GM23248 (cell line): ENCODE data around the gene MAP1B. TPM values are rescaled to one million over a fixed set of nuclear protein-coding genes. Genes with fewer than 3 reads are reported as not detected.

Experiments used
- DNase-seq: peaks from one replicate; pipeline ENCODE4 v3.0.0-alpha.2; 2015
- H2AFZ ChIP-seq: fragments of 200-600 bp; sonication (generic); 2 replicates; pipeline ENCODE4 v1.6.1; 2016; ENCODE audit warnings: antibody characterized with exemption
- H3F3A ChIP-seq: fragments of 200-600 bp; sonication (generic); 2 replicates; pipeline ENCODE4 v1.6.1; 2016; ENCODE audit warnings: mild to moderate bottlenecking, antibody characterized with exemption, mixed run types; ENCODE audit not compliant: insufficient read depth
- H3K27ac ChIP-seq: fragments of 200-600 bp; sonication (generic); 2 replicates; pipeline ENCODE4 v1.5.1; 2016; ENCODE audit warnings: mild to moderate bottlenecking
- H3K27me3 ChIP-seq: fragments of 200-600 bp; sonication (generic); replicated peaks from 2 replicates; pipeline ENCODE4 v1.6.1; 2016; ENCODE audit warnings: mild to moderate bottlenecking; ENCODE audit not compliant: insufficient read depth
- H3K36me3 ChIP-seq: fragments of 200-600 bp; sonication (generic); 2 replicates; pipeline ENCODE4 v1.6.1; 2016; ENCODE audit warnings: low read depth, mild to moderate bottlenecking
- H3K4me1 ChIP-seq: fragments of 200-600 bp; sonication (generic); 2 replicates; pipeline ENCODE4 v1.6.1; 2016; ENCODE audit warnings: mild to moderate bottlenecking; ENCODE audit not compliant: insufficient read depth
- H3K4me2 ChIP-seq: fragments of 200-600 bp; sonication (generic); one replicate; pipeline ENCODE4 v1.6.1; 2016; ENCODE audit warnings: mild to moderate bottlenecking; ENCODE audit not compliant: unreplicated experiment
- H3K4me3 ChIP-seq: fragments of 200-600 bp; sonication (generic); 2 replicates; pipeline ENCODE4 v1.5.1; 2016; ENCODE audit warnings: mild to moderate bottlenecking
- H3K79me2 ChIP-seq: fragments of 200-600 bp; sonication (generic); 2 replicates; pipeline ENCODE4 v1.6.1; 2016; ENCODE audit warnings: mild to moderate bottlenecking; ENCODE audit not compliant: insufficient read depth
- H3K9ac ChIP-seq: fragments of 200-600 bp; sonication (generic); 2 replicates; pipeline ENCODE4 v1.6.1; 2016; ENCODE audit warnings: mild to moderate bottlenecking
- H3K9me2 ChIP-seq: fragments of 200-600 bp; sonication (generic); 2 replicates; pipeline ENCODE4 v1.6.1; 2016; ENCODE audit warnings: mixed run types, mild to moderate bottlenecking, moderate library complexity; ENCODE audit not compliant: insufficient read depth
- H3K9me3 ChIP-seq: fragments of 200-600 bp; sonication (generic); one replicate; pipeline ENCODE4 v1.6.1; 2017; ENCODE audit warnings: low read depth
- H4K20me1 ChIP-seq: fragments of 200-600 bp; sonication (generic); 2 replicates; pipeline ENCODE4 v1.6.0; 2016; ENCODE audit not compliant: insufficient read depth
- EZH2 ChIP-seq: fragments of 200-600 bp; sonication (generic); IDR thresholded peaks from 2 replicates; pipeline ENCODE4 v1.6.1; 2018; ENCODE audit warnings: antibody characterized with exemption, mild to moderate bottlenecking; ENCODE audit not compliant: insufficient read depth, poor library complexity, severe bottlenecking
- EZH2phosphoT487 ChIP-seq: fragments of 200-600 bp; sonication (generic); IDR thresholded peaks from 2 replicates; pipeline ENCODE4 v1.6.1; 2018; ENCODE audit warnings: antibody characterized with exemption, moderate library complexity, mild to moderate bottlenecking, low read depth; ENCODE audit not compliant: insufficient read depth
- WGBS, 2 experiments: methylation state at CpG; one replicate each; pipeline ENCODE4 v1.1.6; 2015 to 2017; ENCODE audit warnings: low lambda C conversion rate in 2 of 2, low coverage in 1 of 2; ENCODE audit errors: missing lambda C conversion rate in 2 of 2; 5-methylcytosine and 5-hydroxymethylcytosine counted together
- in situ Hi-C: fragments of 300-500 bp; cut with MboI; formaldehyde crosslinking; loops from 2 replicates; pipeline ENCODE4 v1.15.0; 2020
- polyA plus RNA-seq: library from polyadenylated mRNA; unstranded; fragments of >200 nt; fragmentation: Nextera tagmentation; extraction: Ambion mirVana; gene quantifications from 2 replicates; pipeline ENCODE4 v1.2.1, GENCODE V29; 2016
- total RNA-seq: library from RNA; depleted of rRNA; stranded (reverse); fragments of >200 nt; shearing (Covaris generic); gene quantifications from 2 replicates; pipeline ENCODE4 v1.2.3, GENCODE V29; 2014

MAP1B gene
- total and polyA plus RNA-seq, 2 experiments from 2014 or later = 149 to 267 TPM

- WGBS, 2 experiments = 86 to 89% methylated on average over 5 of the region's 5 CpGs
These were observed 131.6 kb downstream of the MAP1B start for GRCh38 chr5:72238712-72239445.

GRCh38 chr5:72241346-72242003, 134.2 kb downstream of the MAP1B start:
- peaks cover 15% of the 10 kb centered on the region; the same call in 1 of the 2 replicates for H3F3A ChIP-seq
- H3K4me1 ChIP-seq = peaks cover 30% of the 10 kb centered on the region
- H3K9me2 ChIP-seq = no peaks in the 10 kb centered on the region
- H4K20me1 ChIP-seq = no peaks in the 10 kb centered on the region
- no peaks in the 10 kb centered on the region for H3K27me3 ChIP-seq
- TF ChIP-seq EZH2phosphoT487 (no peak), EZH2 (no peak)
- H3K4me2 ChIP-seq = no peak overlapping the region
- H3K9me3 ChIP-seq = no peaks in the 10 kb centered on the region
- in situ Hi-C loops = no loop called here
- no peak for DNase-seq
- WGBS, 2 experiments = 91 to 94% methylated on average over 5 of the region's 5 CpGs
- H2AFZ ChIP-seq = no peak overlapping the region
- H3K79me2 ChIP-seq = peaks cover 43% of the 10 kb centered on the region
- no peak overlapping the region for H3K9ac ChIP-seq
- no peak overlapping the region for H3K27ac ChIP-seq
- no peak overlapping the region for H3K4me3 ChIP-seq
- H3K36me3 ChIP-seq = no peaks in the 10 kb centered on the region

More at GRCh38 chr5:72238712-72239445, 131.6 kb downstream of the MAP1B start:
- Histone ChIP-seq H2AFZ (no peak overlapping the region), H3K27ac (no peak overlapping the region), H3K4me3 (no peak overlapping the region), H3F3A (peaks cover 23% of the 10 kb centered on the region), H3K9ac (no peak overlapping the region), H4K20me1 (no peaks in the 10 kb centered on the region), H3K79me2 (peaks cover 33% of the 10 kb centered on the region), H3K9me2 (no peaks in the 10 kb centered on the region), H3K4me1 (peaks cover 28% of the 10 kb centered on the region), H3K36me3 (no peaks in the 10 kb centered on the region), H3K4me2 (no peak overlapping the region), H3K9me3 (no peaks in the 10 kb centered on the region), H3K27me3 (no peaks in the 10 kb centered on the region)
- in situ Hi-C loops = no loop called here
- TF ChIP-seq EZH2 = no peak
- DNase-seq = no peak

GRCh38 chr5:72242796-72243475, 135.7 kb downstream of the MAP1B start:
- 90 to 93% methylated on average over 7 of the region's 7 CpGs for WGBS, 2 experiments
- Histone ChIP-seq H3K9me2 (no peaks in the 10 kb centered on the region), H3K4me3 (no peak overlapping the region), H3F3A (peaks cover 23% of the 10 kb centered on the region), H3K9me3 (no peaks in the 10 kb centered on the region), H3K4me2 (no peak overlapping the region), H3K27ac (no peak overlapping the region), H4K20me1 (no peaks in the 10 kb centered on the region), H3K36me3 (no peaks in the 10 kb centered on the region), H3K4me1 (peaks cover 43% of the 10 kb centered on the region), H3K27me3 (no peaks in the 10 kb centered on the region), H2AFZ (no peak overlapping the region), H3K9ac (no peak overlapping the region), H3K79me2 (peaks cover 47% of the 10 kb centered on the region)
- TF ChIP-seq EZH2 (no peak), EZH2phosphoT487 (no peak)
- in situ Hi-C loops = no loop called here
- no peak for DNase-seq

GRCh38 chr5:72243706-72244105, 136.4 kb downstream of the MAP1B start:
- H2AFZ ChIP-seq = no peak overlapping the region
- H4K20me1 ChIP-seq = no peaks in the 10 kb centered on the region
- H3K4me3 ChIP-seq = no peak overlapping the region
- no peaks in the 10 kb centered on the region for H3K9me3 ChIP-seq
- DNase-seq = no peak
- H3K4me1 ChIP-seq = peaks cover 50% of the 10 kb centered on the region
- no peaks in the 10 kb centered on the region for H3K9me2 ChIP-seq
- 89 to 97% methylated on average over 2 of the region's 2 CpGs for WGBS, 2 experiments
- H3K27ac ChIP-seq = no peak overlapping the region
- no peaks in the 10 kb centered on the region for H3K36me3 ChIP-seq
- H3K9ac ChIP-seq = no peak overlapping the region
- H3F3A ChIP-seq = peaks cover 28% of the 10 kb centered on the region
- no peaks in the 10 kb centered on the region for H3K27me3 ChIP-seq
- in situ Hi-C loops = no loop called here
- H3K79me2 ChIP-seq = peaks cover 47% of the 10 kb centered on the region
- TF ChIP-seq EZH2phosphoT487 (no peak), EZH2 (no peak)
- H3K4me2 ChIP-seq = no peak overlapping the region
